HG03196 (cell line): ENCODE data around the gene STRAP.
"Not testable (repeated sequence)": the region's sequence is repeated elsewhere in the genome, so short reads cannot be mapped to it uniquely, and the experiment has no call there.

ENCODE experiments used
- ATAC-seq: cut with Tn5 transposase; IDR thresholded peaks from one replicate; pipeline ENCODE4 v1.9.1; 2021; ENCODE audit not compliant: unreplicated experiment

STRAP gene

DNA sequence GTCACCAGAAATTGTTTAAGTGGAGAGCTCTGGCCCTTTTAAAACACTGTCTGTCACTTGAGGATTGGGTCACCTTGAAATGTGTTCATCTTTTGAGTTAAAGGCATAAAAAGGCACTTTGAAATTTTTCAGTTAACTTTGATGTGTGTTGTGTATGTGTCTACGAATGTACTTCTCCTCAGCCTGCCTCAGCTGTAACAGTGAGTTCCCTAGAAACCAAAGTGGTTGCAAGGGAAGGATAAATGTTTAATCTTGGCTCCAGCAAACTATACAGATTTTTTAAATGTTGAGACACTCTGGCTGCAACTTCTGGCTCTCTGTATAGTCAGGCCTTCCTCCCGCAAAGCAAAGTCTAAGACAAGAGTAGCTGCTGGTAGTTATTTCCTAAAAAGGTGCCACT lies 37.2 kb downstream of the STRAP start:
- ATAC-seq: no peak

- no peak for ATAC-seq
These were observed 42.8 kb downstream of the STRAP start for GRCh38 chr12:15924956-15925355.

DNA sequence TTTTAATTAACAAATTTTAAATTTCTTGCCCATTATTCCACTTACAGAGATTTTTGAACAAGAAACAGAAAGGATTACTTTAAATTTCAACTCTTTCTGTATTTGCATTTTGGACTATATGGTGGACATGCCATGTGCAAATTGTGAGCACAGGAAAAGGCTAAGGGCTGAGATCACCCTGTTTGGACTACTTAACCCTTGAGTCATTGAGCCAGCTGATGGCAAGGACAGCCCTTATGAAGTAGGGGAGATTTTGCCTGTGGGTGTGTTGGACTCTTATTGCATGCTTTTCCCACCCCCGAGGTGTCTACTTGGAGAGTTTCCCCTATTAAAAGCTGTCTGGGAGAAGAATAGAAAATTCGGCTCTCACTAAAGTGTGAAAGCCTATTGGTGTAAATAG lies 46.2 kb downstream of the STRAP start:
- no peak for ATAC-seq

DNA sequence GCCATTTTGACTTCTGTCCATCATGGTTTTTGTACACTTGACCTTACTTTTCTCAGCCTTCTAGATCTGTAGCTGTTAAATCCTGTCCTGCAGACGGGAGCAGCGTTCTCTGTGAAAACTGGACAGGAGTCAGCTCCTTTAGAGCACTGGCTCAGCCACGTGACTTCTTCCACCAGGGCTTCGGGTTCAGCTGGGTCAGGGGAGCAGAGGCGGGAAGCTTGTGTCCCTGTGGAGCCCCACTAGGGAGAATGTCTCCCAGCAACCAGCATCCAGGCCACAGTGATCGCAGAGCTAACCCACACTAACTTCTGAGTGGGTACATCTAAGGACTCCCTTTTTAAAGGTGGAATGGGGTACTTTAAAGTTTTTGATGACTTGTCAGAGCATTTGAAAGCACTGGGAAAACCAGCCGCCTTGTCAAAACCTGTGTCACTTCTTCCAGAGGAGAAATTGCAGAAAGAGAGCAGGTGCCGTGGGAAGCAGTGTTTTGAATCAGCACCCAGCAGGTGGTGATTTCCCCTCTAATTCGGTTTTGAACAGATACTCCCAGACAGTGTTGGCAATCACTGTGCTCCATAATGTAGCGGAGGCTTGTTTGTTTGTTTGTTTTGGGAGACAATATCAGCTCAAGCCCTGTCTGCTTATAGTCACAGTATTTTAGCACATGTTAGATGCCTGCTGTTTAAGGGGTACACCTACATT lies 46.8 kb downstream of the STRAP start:
- no peak for ATAC-seq

DNA sequence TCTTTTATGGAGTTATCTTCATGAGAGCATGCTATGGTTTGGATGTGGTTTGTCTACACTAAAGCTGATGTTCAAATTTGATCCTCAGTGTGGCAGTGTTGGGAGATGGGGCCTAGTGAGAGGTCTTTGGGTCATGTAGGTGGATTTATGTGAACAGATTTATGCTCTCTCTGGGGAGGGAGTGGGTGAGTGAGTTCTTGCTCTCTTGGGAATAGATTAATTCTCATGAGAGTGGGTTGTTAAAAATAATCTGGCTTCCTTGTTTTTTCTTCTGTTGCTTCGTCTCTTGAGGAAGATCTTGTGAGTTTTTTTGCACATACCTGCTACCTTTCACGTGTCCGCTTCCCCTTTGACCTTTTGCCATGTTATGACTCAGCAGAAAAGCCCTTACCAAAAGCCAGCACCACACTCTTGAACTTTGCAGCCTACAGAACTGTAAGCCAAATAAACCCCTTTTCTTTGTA lies 49.4 kb downstream of the STRAP start:
- no peak for ATAC-seq

- no peak for ATAC-seq
These were observed 50.1 kb downstream of the STRAP start for GRCh38 chr12:15932327-15932726.

DNA sequence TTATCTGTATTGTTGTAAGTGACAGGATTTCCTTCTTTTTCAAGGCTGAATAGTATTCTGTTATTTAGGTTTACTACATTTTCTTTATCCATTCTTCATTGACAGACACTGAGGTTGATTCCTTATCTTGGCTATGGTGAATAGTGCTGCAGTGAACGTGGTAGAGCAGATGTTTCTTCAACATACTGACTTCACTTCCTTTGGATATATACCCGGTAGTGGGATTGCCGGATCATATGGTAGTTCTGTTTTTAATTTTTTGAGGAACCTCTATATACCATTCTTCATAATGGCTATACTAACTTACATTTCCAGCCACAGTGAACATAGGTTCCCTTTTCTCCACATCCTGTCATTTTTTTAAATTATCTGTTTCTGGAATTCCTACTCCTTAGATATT lies 50.8 kb downstream of the STRAP start:
- no peak for ATAC-seq

GRCh38 chr12:15933751-15934150 lies 51.6 kb downstream of the STRAP start:
- no peak for ATAC-seq

- ATAC-seq: no peak
These were observed 54.6 kb downstream of the STRAP start for GRCh38 chr12:15936751-15937150.

DNA sequence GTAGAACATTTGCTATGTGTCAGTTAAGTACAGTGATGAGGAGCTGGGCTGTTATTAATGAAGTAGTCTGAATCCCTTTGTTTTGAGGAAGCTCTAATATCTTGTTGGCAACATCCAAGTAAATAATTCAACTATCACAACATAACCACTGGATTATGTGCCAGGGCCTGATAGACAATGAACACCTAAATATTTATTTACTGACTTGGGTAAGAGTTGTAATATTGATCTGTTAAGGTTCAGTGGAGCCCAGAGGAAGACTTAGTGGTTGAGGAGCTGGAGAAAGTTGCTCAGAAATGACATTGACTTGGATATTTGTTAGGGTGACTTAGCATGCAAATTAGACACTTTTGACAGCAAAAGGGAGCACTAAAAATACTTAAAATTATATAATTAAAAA lies 55.7 kb downstream of the STRAP start:
- ATAC-seq: no peak

DNA sequence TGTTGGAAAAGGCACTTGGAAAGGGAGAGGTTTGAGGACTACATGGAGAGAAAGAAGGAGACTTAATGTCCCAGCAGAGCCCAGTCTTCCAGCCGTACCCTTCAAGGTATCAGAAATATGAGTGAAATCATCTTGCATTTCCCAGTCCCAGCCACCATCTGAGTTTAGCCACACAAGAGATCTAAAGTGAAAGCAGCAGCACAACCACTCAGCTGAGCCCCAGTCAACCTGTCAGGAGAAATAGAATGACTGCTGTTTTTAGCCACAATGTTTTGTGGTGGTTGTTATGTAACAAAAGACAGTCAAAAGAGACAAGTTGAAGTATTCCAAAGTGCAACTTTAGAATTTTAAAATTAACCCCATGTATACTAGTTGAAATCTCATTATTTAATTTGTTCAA lies 56.9 kb downstream of the STRAP start:
- ATAC-seq: no peak

GRCh38 chr12:15942475-15942874 lies 60.3 kb downstream of the STRAP start:
- ATAC-seq: no peak

- ATAC-seq: not testable (repeated sequence)
These were observed 61.3 kb downstream of the STRAP start for GRCh38 chr12:15943519-15943918.

DNA sequence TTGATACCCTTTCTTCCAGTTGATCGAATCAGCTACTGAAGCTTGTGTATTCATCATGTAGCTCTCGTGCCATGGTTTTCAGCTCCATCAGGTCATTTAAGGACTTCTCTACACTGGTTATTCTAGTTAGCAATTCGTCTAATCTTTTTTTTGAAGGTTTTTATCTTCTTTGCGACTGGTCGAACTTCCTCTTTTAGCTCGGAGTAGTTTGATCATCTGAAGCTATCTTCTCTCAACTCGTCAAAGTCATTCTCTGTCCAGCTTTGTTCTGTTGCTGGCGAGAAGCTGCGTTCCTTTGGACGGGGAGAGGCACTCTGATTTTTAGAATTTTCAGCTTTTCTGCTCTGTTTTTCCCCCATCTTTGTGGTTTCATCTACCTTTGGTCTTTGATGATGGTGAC lies 66.3 kb downstream of the STRAP start:
- not testable (repeated sequence) for ATAC-seq
